ENCODE measurements around the gene TPRG1.

GRCh38 chr3:189262746-189263145 lies 91.0 kb downstream of the TPRG1 start:
- TF ChIP-seq CTCF (IDR thresholded peaks at IDR 0.05) (no peak), POLR2A (IDR thresholded peaks at IDR 0.05) (no peak)

All from lower leg skin (tissue), 3 donors.